ENCODE measurements around the gene AGBL1.

Gene AGBL1

GRCh38 chr15:86044981-86045380 is 34.7 kb upstream of the AGBL1 start:
- H3K4me3 ChIP-seq (ENCODE audit: low read depth, low read length): no peak overlapping the region
- TF ChIP-seq, protein P1, sequence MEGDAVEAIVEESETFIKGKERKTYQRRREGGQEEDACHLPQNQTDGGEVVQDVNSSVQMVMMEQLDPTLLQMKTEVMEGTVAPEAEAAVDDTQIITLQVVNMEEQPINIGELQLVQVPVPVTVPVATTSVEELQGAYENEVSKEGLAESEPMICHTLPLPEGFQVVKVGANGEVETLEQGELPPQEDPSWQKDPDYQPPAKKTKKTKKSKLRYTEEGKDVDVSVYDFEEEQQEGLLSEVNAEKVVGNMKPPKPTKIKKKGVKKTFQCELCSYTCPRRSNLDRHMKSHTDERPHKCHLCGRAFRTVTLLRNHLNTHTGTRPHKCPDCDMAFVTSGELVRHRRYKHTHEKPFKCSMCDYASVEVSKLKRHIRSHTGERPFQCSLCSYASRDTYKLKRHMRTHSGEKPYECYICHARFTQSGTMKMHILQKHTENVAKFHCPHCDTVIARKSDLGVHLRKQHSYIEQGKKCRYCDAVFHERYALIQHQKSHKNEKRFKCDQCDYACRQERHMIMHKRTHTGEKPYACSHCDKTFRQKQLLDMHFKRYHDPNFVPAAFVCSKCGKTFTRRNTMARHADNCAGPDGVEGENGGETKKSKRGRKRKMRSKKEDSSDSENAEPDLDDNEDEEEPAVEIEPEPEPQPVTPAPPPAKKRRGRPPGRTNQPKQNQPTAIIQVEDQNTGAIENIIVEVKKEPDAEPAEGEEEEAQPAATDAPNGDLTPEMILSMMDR (IDR thresholded peaks at IDR 0.05; ENCODE audit: low read depth, low read length): no peak

- H3K4me3 ChIP-seq (ENCODE audit: low read depth, low read length): no peak overlapping the region
- TF ChIP-seq, protein P1 (IDR thresholded peaks at IDR 0.05; ENCODE audit: low read depth, low read length): no peak
Measured at GRCh38 chr15:86054338-86054737, 25.3 kb upstream of the AGBL1 start.

GRCh38 chr15:86055688-86056087 is 24.0 kb upstream of the AGBL1 start:
- TF ChIP-seq, protein P1 (IDR thresholded peaks at IDR 0.05; ENCODE audit: low read depth, low read length): no peak
- no peak overlapping the region for H3K4me3 ChIP-seq (ENCODE audit: low read depth, low read length)

DNA sequence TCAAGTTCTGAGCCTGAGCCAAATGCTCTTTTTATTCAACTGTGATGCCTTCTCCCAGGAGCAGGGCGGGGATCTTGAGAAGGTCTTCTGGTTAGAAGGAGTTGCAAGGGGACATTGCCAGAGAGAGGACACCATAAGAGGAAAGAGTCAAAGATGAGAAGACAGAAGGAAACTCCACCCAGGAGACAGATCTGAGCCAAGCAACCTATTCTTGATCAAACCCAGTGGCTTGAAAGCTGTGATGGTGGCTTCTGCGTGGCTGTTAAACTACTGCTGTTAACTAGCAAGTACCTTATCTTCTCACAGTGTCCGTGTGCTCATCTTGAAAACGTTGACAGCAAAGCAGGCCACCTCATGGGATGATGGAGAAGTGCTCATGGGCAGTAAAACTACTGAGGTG is 19.8 kb upstream of the AGBL1 start:
- TF ChIP-seq, protein P1 (IDR thresholded peaks at IDR 0.05; ENCODE audit: low read depth, low read length): no peak

DNA sequence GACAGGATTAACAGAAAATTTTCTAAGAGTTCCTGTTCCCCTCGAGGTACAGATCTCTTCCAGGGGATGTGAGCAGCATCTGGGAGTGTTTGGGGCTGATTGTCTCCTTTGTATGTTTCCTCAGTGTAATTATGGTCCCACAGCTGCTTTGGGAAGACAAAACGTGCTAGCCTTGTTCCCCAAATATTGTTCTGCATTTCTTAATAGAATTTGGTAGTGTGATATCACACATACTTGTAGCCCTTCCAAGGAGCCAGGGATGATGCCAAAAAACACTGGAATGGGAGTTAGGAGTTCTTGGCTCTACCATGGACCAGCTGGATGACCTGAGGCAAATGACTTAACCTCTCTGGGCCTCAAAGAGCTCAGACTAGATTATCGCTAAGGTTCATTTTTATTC is 19.0 kb upstream of the AGBL1 start:
- H3K4me3 ChIP-seq (ENCODE audit: low read depth, low read length): no peak overlapping the region
- TF ChIP-seq, protein P1 (IDR thresholded peaks at IDR 0.05; ENCODE audit: low read depth, low read length): no peak

More for the DNA sequence above, 19.8 kb upstream of the AGBL1 start:
- H3K4me3 ChIP-seq (ENCODE audit: low read depth, low read length): no peak overlapping the region

GRCh38 chr15:86061581-86061980 is 18.1 kb upstream of the AGBL1 start:
- TF ChIP-seq, protein P1 (IDR thresholded peaks at IDR 0.05; ENCODE audit: low read depth, low read length): no peak
- no peak overlapping the region for H3K4me3 ChIP-seq (ENCODE audit: low read depth, low read length)

- H3K4me3 ChIP-seq (ENCODE audit: low read depth, low read length): no peak overlapping the region
- TF ChIP-seq, protein P1 (IDR thresholded peaks at IDR 0.05; ENCODE audit: low read depth, low read length): no peak
Measured at GRCh38 chr15:86062646-86063243, 16.9 kb upstream of the AGBL1 start.

Measured in WI38 (cell line).